HEK293 (cell line): Measurements from ENCODE around the gene USP32.

ENCODE experiments used
- EGR2 ChIP-seq: fragments of 450-650 bp; formaldehyde crosslinking; IDR thresholded peaks from 2 replicates; pipeline ENCODE4 v1.5.1; 2016; ENCODE audit warnings: low read depth, missing biosample characterization, missing genetic modification characterization
- GFI1B ChIP-seq: fragments of 450-650 bp; formaldehyde crosslinking; IDR thresholded peaks from 2 replicates; pipeline ENCODE4 v1.5.1; 2016; ENCODE audit warnings: missing biosample characterization, missing genetic modification characterization
- GLIS2 ChIP-seq: fragments of 450-650 bp; formaldehyde crosslinking; IDR thresholded peaks from 2 replicates; pipeline ENCODE4 v1.5.1; 2016; ENCODE audit warnings: missing biosample characterization, missing genetic modification characterization
- KLF16 ChIP-seq: fragments of 450-650 bp; formaldehyde crosslinking; IDR thresholded peaks from 2 replicates; pipeline ENCODE4 v1.5.1; 2017; ENCODE audit warnings: missing biosample characterization, missing genetic modification characterization
- KLF7 ChIP-seq: fragments of 450-650 bp; formaldehyde crosslinking; IDR thresholded peaks from 2 replicates; pipeline ENCODE4 v1.5.1; 2016; ENCODE audit warnings: missing biosample characterization, missing genetic modification characterization, borderline replicate concordance
- KLF8 ChIP-seq: fragments of 450-650 bp; formaldehyde crosslinking; IDR thresholded peaks from 2 replicates; pipeline ENCODE4 v1.5.1; 2016; ENCODE audit warnings: missing biosample characterization, missing genetic modification characterization
- SALL2 ChIP-seq: fragments of 450-650 bp; formaldehyde crosslinking; IDR thresholded peaks from 2 replicates; pipeline ENCODE4 v1.5.0; 2017; ENCODE audit warnings: missing biosample characterization, mild to moderate bottlenecking, missing genetic modification characterization, borderline replicate concordance
- SCRT2 ChIP-seq: fragments of 450-650 bp; formaldehyde crosslinking; IDR thresholded peaks from 2 replicates; pipeline ENCODE4 v1.5.1; 2016; ENCODE audit warnings: missing biosample characterization, missing genetic modification characterization
- SETDB1 ChIP-seq: IDR thresholded peaks from one replicate; pipeline ENCODE4 v1.6.1; 2017; ENCODE audit warnings: mild to moderate bottlenecking, low read length, moderate library complexity, mixed read lengths; ENCODE audit not compliant: insufficient read length
- TCF7L2 ChIP-seq: IDR thresholded peaks from 2 replicates; pipeline ENCODE4 v1.6.1; 2011; ENCODE audit warnings: low read depth, mild to moderate bottlenecking, inconsistent platforms, low read length, moderate library complexity, borderline replicate concordance
- ZBTB17 ChIP-seq: fragments of 450-650 bp; formaldehyde crosslinking; IDR thresholded peaks from 2 replicates; pipeline ENCODE4 v1.5.1; 2016; ENCODE audit warnings: missing biosample characterization, missing genetic modification characterization
- ZBTB20 ChIP-seq: fragments of 450-650 bp; formaldehyde crosslinking; IDR thresholded peaks from 2 replicates; pipeline ENCODE4 v1.5.1; 2016; ENCODE audit warnings: missing biosample characterization, missing genetic modification characterization
- ZBTB21 ChIP-seq: fragments of 450-650 bp; formaldehyde crosslinking; IDR thresholded peaks from 2 replicates; pipeline ENCODE4 v1.5.1; 2017; ENCODE audit warnings: missing biosample characterization, missing genetic modification characterization
- ZBTB48 ChIP-seq: fragments of 450-650 bp; formaldehyde crosslinking; IDR thresholded peaks from 2 replicates; pipeline ENCODE4 v1.5.1; 2016; ENCODE audit warnings: missing biosample characterization, missing genetic modification characterization
- ZFP69B ChIP-seq: fragments of 450-650 bp; formaldehyde crosslinking; IDR thresholded peaks from 2 replicates; pipeline ENCODE4 v1.5.1; 2016; ENCODE audit warnings: missing biosample characterization, missing genetic modification characterization
- ZNF112 ChIP-seq: fragments of 450-650 bp; formaldehyde crosslinking; IDR thresholded peaks from 2 replicates; pipeline ENCODE4 v1.5.0; 2017; ENCODE audit warnings: missing biosample characterization, missing genetic modification characterization
- ZNF146 ChIP-seq: fragments of 450-650 bp; formaldehyde crosslinking; IDR thresholded peaks from 2 replicates; pipeline ENCODE4 v1.5.1; 2016; ENCODE audit warnings: missing biosample characterization, missing genetic modification characterization
- ZNF16 ChIP-seq: fragments of 450-650 bp; formaldehyde crosslinking; IDR thresholded peaks from 2 replicates; pipeline ENCODE4 v1.5.1; 2016; ENCODE audit warnings: low read depth, missing biosample characterization, missing genetic modification characterization
- ZNF174 ChIP-seq: fragments of 450-650 bp; formaldehyde crosslinking; IDR thresholded peaks from 2 replicates; pipeline ENCODE4 v1.5.0; 2017; ENCODE audit warnings: missing biosample characterization, mild to moderate bottlenecking, missing genetic modification characterization
- ZNF2 ChIP-seq: fragments of 450-650 bp; formaldehyde crosslinking; IDR thresholded peaks from 2 replicates; pipeline ENCODE4 v1.5.1; 2016; ENCODE audit warnings: missing biosample characterization, missing genetic modification characterization
- ZNF248 ChIP-seq: fragments of 450-650 bp; formaldehyde crosslinking; IDR thresholded peaks from 2 replicates; pipeline ENCODE4 v1.5.1; 2017; ENCODE audit warnings: missing biosample characterization, missing genetic modification characterization
- ZNF292 ChIP-seq: fragments of 450-650 bp; formaldehyde crosslinking; IDR thresholded peaks from 2 replicates; pipeline ENCODE4 v1.5.1; 2016; ENCODE audit warnings: low read depth, missing biosample characterization, missing genetic modification characterization, borderline replicate concordance
- ZNF514 ChIP-seq: fragments of 450-650 bp; formaldehyde crosslinking; IDR thresholded peaks from 2 replicates; pipeline ENCODE4 v1.5.1; 2016; ENCODE audit warnings: missing biosample characterization, missing genetic modification characterization
- ZNF521 ChIP-seq: fragments of 450-650 bp; formaldehyde crosslinking; IDR thresholded peaks from 2 replicates; pipeline ENCODE4 v1.5.1; 2017; ENCODE audit warnings: missing biosample characterization, mild to moderate bottlenecking, missing genetic modification characterization
- ZNF530 ChIP-seq: fragments of 450-650 bp; formaldehyde crosslinking; IDR thresholded peaks from 2 replicates; pipeline ENCODE4 v1.5.1; 2016; ENCODE audit warnings: low read depth, missing biosample characterization, missing genetic modification characterization
- ZNF555 ChIP-seq: fragments of 450-650 bp; formaldehyde crosslinking; conservative IDR thresholded peaks from 2 replicates; pipeline ENCODE4 v1.5.1; 2017; ENCODE audit warnings: missing biosample characterization, mild to moderate bottlenecking, missing genetic modification characterization, inconsistent platforms
- ZNF571 ChIP-seq: fragments of 450-650 bp; formaldehyde crosslinking; IDR thresholded peaks from 2 replicates; pipeline ENCODE4 v1.5.0; 2017; ENCODE audit warnings: missing biosample characterization, missing genetic modification characterization
- ZNF600 ChIP-seq: fragments of 450-650 bp; formaldehyde crosslinking; IDR thresholded peaks from 2 replicates; pipeline ENCODE4 v1.5.1; 2016; ENCODE audit warnings: missing biosample characterization, missing genetic modification characterization
- ZNF610 ChIP-seq: fragments of 450-650 bp; formaldehyde crosslinking; IDR thresholded peaks from 2 replicates; pipeline ENCODE4 v1.5.1; 2016; ENCODE audit warnings: missing biosample characterization, missing genetic modification characterization, borderline replicate concordance
- ZNF626 ChIP-seq: fragments of 450-650 bp; sonication (Bioruptor Pico); formaldehyde crosslinking; IDR thresholded peaks from 2 replicates; pipeline ENCODE4 v1.5.1; 2018; ENCODE audit warnings: missing biosample characterization, missing genetic modification characterization, inconsistent platforms
- ZNF629 ChIP-seq: fragments of 450-650 bp; formaldehyde crosslinking; IDR thresholded peaks from 2 replicates; pipeline ENCODE4 v1.5.1; 2017; ENCODE audit warnings: missing biosample characterization, missing genetic modification characterization
- ZNF776 ChIP-seq: fragments of 450-650 bp; formaldehyde crosslinking; IDR thresholded peaks from 2 replicates; pipeline ENCODE4 v1.5.0; 2017; ENCODE audit warnings: missing biosample characterization, missing genetic modification characterization, borderline replicate concordance
- ZNF785 ChIP-seq: fragments of 450-650 bp; formaldehyde crosslinking; IDR thresholded peaks from 2 replicates; pipeline ENCODE4 v1.5.1; 2016; ENCODE audit warnings: missing biosample characterization, missing genetic modification characterization
- TF ChIP-seq, protein P1 (sequence below): fragments of 450-650 bp; formaldehyde crosslinking; IDR thresholded peaks from 2 replicates; pipeline ENCODE4 v1.5.1; 2016; ENCODE audit warnings: missing biosample characterization, missing genetic modification characterization
- TF ChIP-seq, protein P2 (sequence below): fragments of 450-650 bp; formaldehyde crosslinking; IDR thresholded peaks from 2 replicates; pipeline ENCODE4 v1.5.1; 2016; ENCODE audit warnings: missing biosample characterization, missing genetic modification characterization
- TF ChIP-seq, protein P3 (sequence below): fragments of 450-650 bp; formaldehyde crosslinking; IDR thresholded peaks from 2 replicates; pipeline ENCODE4 v1.5.1; 2016; ENCODE audit warnings: missing biosample characterization, missing genetic modification characterization

The USP32 gene

DNA sequence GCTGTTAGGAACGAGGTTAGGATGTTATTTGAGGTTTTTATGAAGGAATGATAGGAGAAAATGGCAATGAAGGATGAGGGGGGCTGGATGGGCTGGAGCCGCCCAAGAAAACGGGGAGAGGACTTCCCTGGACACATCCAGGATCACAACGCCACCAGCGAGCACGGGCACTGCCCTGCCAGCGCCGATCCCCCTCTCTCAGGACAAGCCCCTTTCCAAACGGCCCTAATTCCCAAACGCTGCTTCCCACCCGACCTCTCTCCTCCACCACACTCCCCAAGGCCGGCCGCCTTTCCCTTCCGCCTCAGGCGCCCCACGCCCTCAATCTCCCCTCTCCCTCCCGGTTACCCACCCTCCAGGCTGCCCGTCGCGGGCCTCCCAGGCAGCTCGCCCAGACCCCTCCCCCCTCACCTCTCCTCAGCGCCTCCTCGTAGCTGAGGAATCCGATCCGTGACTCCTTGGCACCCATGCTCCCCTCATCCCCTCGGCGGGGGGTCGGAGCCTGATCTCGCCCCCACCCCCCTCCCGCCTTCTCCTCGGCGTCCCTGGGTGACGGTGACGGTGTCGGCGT lies 377 bp downstream of the USP32 start (continued):
- TF ChIP-seq ZNF112 (tag by site-specific recombination), result no peak
- TF ChIP-seq ZNF292, result no peak
- TF ChIP-seq ZNF571 (tag by site-specific recombination), result no peak
- no peak for TF ChIP-seq EGR2 (tag by site-specific recombination)
- TF ChIP-seq SALL2 (tag by site-specific recombination), result no peak
- TF ChIP-seq ZNF610, result no peak
- no peak for TF ChIP-seq ZNF555 (tag by site-specific recombination)
- TF ChIP-seq ZNF16 (tag by site-specific recombination), result no peak
- no peak for TF ChIP-seq ZBTB21 (tag by site-specific recombination)
- peak; percentile 11 for TF ChIP-seq KLF8 (tag by site-specific recombination)
- no peak for TF ChIP-seq ZNF248 (tag by site-specific recombination)
- TF ChIP-seq SCRT2 (tag by site-specific recombination), result peak; percentile 78; the same call in 1 of the 2 replicates
- TF ChIP-seq, protein P1, sequence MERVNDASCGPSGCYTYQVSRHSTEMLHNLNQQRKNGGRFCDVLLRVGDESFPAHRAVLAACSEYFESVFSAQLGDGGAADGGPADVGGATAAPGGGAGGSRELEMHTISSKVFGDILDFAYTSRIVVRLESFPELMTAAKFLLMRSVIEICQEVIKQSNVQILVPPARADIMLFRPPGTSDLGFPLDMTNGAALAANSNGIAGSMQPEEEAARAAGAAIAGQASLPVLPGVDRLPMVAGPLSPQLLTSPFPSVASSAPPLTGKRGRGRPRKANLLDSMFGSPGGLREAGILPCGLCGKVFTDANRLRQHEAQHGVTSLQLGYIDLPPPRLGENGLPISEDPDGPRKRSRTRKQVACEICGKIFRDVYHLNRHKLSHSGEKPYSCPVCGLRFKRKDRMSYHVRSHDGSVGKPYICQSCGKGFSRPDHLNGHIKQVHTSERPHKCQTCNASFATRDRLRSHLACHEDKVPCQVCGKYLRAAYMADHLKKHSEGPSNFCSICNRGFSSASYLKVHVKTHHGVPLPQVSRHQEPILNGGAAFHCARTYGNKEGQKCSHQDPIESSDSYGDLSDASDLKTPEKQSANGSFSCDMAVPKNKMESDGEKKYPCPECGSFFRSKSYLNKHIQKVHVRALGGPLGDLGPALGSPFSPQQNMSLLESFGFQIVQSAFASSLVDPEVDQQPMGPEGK (tag by site-specific recombination), result no peak; the same call in 1 of the 2 replicates
- 0 out of 2 replicates have a peak, but pooled peaks have one; percentile 10 for TF ChIP-seq ZNF785 (tag by site-specific recombination)
- TF ChIP-seq GFI1B, result no peak; the same call in 1 of the 2 replicates
- no peak for TF ChIP-seq ZNF174 (tag by site-specific recombination)
- peak; percentile 82 for TF ChIP-seq KLF16 (tag by site-specific recombination)
- TF ChIP-seq KLF7 (tag by site-specific recombination), result peak; percentile 57; the same call in 1 of the 2 replicates
- TF ChIP-seq ZNF776 (tag by site-specific recombination), result no peak
- no peak for TF ChIP-seq ZBTB17 (tag by site-specific recombination)
- peak; percentile 50; the same call in 1 of the 2 replicates for TF ChIP-seq ZNF2 (tag by site-specific recombination)
- peak; percentile 37; the same call in 1 of the 2 replicates for TF ChIP-seq ZBTB20
- no peak for TF ChIP-seq ZNF514 (tag by site-specific recombination)
- peak; percentile 93 for TF ChIP-seq ZNF600 (tag by site-specific recombination)
- no peak for TF ChIP-seq ZNF626 (tag by site-specific recombination)
- TF ChIP-seq ZFP69B (tag by site-specific recombination), result no peak
- TF ChIP-seq, protein P2, sequence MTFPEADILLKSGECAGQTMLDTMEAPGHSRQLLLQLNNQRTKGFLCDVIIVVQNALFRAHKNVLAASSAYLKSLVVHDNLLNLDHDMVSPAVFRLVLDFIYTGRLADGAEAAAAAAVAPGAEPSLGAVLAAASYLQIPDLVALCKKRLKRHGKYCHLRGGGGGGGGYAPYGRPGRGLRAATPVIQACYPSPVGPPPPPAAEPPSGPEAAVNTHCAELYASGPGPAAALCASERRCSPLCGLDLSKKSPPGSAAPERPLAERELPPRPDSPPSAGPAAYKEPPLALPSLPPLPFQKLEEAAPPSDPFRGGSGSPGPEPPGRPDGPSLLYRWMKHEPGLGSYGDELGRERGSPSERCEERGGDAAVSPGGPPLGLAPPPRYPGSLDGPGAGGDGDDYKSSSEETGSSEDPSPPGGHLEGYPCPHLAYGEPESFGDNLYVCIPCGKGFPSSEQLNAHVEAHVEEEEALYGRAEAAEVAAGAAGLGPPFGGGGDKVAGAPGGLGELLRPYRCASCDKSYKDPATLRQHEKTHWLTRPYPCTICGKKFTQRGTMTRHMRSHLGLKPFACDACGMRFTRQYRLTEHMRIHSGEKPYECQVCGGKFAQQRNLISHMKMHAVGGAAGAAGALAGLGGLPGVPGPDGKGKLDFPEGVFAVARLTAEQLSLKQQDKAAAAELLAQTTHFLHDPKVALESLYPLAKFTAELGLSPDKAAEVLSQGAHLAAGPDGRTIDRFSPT (tag by site-specific recombination), result peak; percentile 87
- no peak for TF ChIP-seq ZNF530 (tag by site-specific recombination)
- peak; percentile 86 for TF ChIP-seq GLIS2 (tag by site-specific recombination)
- no peak for TF ChIP-seq ZNF146 (tag by site-specific recombination)
- TF ChIP-seq ZNF629 (tag by site-specific recombination), result no peak
- TF ChIP-seq, protein P3, sequence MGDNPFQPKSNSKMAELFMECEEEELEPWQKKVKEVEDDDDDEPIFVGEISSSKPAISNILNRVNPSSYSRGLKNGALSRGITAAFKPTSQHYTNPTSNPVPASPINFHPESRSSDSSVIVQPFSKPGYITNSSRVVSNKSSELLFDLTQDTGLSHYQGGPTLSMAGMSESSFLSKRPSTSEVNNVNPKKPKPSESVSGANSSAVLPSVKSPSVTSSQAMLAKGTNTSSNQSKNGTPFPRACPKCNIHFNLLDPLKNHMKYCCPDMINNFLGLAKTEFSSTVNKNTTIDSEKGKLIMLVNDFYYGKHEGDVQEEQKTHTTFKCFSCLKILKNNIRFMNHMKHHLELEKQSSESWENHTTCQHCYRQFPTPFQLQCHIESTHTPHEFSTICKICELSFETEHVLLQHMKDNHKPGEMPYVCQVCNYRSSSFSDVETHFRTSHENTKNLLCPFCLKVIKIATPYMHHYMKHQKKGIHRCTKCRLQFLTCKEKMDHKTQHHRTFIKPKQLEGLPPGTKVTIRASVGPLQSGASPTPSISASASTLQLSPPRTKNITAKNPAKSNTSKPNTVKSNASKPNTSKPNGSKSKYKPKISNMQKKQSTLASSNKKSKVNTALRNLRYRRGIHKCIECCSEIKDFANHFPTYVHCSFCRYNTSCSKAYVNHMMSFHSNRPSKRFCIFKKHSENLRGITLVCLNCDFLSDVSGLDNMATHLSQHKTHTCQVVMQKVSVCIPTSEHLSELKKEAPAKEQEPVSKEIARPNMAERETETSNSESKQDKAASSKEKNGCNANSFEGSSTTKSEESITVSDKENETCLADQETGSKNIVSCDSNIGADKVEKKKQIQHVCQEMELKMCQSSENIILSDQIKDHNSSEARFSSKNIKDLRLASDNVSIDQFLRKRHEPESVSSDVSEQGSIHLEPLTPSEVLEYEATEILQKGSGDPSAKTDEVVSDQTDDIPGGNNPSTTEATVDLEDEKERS, result no peak
- no peak for TF ChIP-seq ZNF521
- no peak for TF ChIP-seq SETDB1
- TF ChIP-seq TCF7L2, result no peak
- peak; percentile 70 for TF ChIP-seq ZBTB48 (tag by site-specific recombination)
